Liver (tissue), 9 donors: Measurements from ENCODE around the gene NFATC2. TPM values are rescaled to one million over a fixed set of nuclear protein-coding genes. Genes with fewer than 3 reads are reported as not detected.

Experiments
- DNase-seq: peaks from one replicate; pipeline ENCODE4 v3.0.0-alpha.2; 2017; ENCODE audit warnings: low spot score
- H3K27ac ChIP-seq, 2 donors: one replicate each; pipeline ENCODE4 v1.7.0; 2013; ENCODE audit warnings: inconsistent platforms in 2 of 2, low read length in 2 of 2, control low read depth in 1 of 2, low read depth in 1 of 2, mild to moderate bottlenecking in 1 of 2
- H3K27me3 ChIP-seq, 4 donors: one replicate each; pipeline versions ENCODE4 v1.6.1 to v1.7.0; 2013; ENCODE audit warnings: low read length in 3 of 4, inconsistent platforms in 1 of 4, mild to moderate bottlenecking in 1 of 4, moderate library complexity in 1 of 4; ENCODE audit not compliant: control insufficient read depth in 4 of 4, insufficient read depth in 4 of 4
- H3K36me3 ChIP-seq, 4 donors: one replicate each; pipeline versions ENCODE4 v1.6.1 to v1.7.0; 2013; ENCODE audit warnings: low read length in 3 of 4, mild to moderate bottlenecking in 3 of 4, low read depth in 1 of 4, moderate library complexity in 1 of 4; ENCODE audit not compliant: control insufficient read depth in 4 of 4, insufficient read depth in 3 of 4
- H3K4me1 ChIP-seq, 4 donors: one replicate each; pipeline versions ENCODE4 v1.6.1 to v1.7.0; 2013; ENCODE audit warnings: low read length in 3 of 4, mild to moderate bottlenecking in 3 of 4, moderate library complexity in 1 of 4; ENCODE audit not compliant: control insufficient read depth in 4 of 4, insufficient read depth in 4 of 4
- H3K4me3 ChIP-seq, 3 donors: one replicate each; pipeline versions ENCODE4 v1.6.1 to v1.7.0; 2013; ENCODE audit warnings: low read length in 3 of 3, control low read depth in 1 of 3, low read depth in 1 of 3, mild to moderate bottlenecking in 1 of 3
- H3K9ac ChIP-seq, 2 donors: one replicate each; pipeline ENCODE4 v1.7.0; 2013; ENCODE audit warnings: low read length in 2 of 2, mild to moderate bottlenecking in 2 of 2, moderate library complexity in 2 of 2, control low read depth in 1 of 2, low read depth in 1 of 2
- H3K9me3 ChIP-seq, 4 donors: one replicate each; pipeline versions ENCODE4 v1.6.1 to v1.7.0; 2013; ENCODE audit warnings: low read length in 3 of 4; ENCODE audit not compliant: control insufficient read depth in 4 of 4
- ATF3 ChIP-seq: IDR thresholded peaks from 2 replicates; pipeline ENCODE4 v1.6.1; 2016; ENCODE audit warnings: antibody characterized with exemption
- CTCF ChIP-seq: fragments of 150-350 bp; IDR thresholded peaks from 2 replicates; pipeline ENCODE4 v1.5.1; 2017; ENCODE audit warnings: improper control_type of control experiment, low read depth, low read length; ENCODE audit not compliant: missing input control
- GABPA ChIP-seq, 2 donors: IDR thresholded peaks in 1 of 2; conservative IDR thresholded peaks in 1 of 2; 2 replicates each; pipeline ENCODE4 v1.6.1; 2016; ENCODE audit warnings: antibody characterized with exemption in 2 of 2, mild to moderate bottlenecking in 1 of 2, moderate library complexity in 1 of 2
- HNF4A ChIP-seq, 2 donors: conservative IDR thresholded peaks; 2 replicates each; pipeline ENCODE4 v1.6.1; 2016; ENCODE audit warnings: antibody characterized with exemption in 2 of 2, mild to moderate bottlenecking in 2 of 2
- JUND ChIP-seq, 2 donors: IDR thresholded peaks; 2 replicates each; pipeline ENCODE4 v1.6.1; 2016; ENCODE audit warnings: antibody characterized with exemption in 2 of 2
- REST ChIP-seq: IDR thresholded peaks from 2 replicates; pipeline ENCODE4 v1.6.1; 2016; ENCODE audit warnings: antibody characterized with exemption, mild to moderate bottlenecking
- RXRA ChIP-seq, 2 donors: IDR thresholded peaks; 2 replicates each; pipeline ENCODE4 v1.6.1; 2017 to 2018; ENCODE audit warnings: antibody characterized with exemption in 2 of 2, mild to moderate bottlenecking in 1 of 2
- TAF1 ChIP-seq: conservative IDR thresholded peaks from 2 replicates; pipeline ENCODE4 v1.6.1; 2016; ENCODE audit warnings: antibody characterized with exemption, mild to moderate bottlenecking
- YY1 ChIP-seq: IDR thresholded peaks from 2 replicates; pipeline ENCODE4 v1.6.1; 2016; ENCODE audit warnings: antibody characterized with exemption, mild to moderate bottlenecking
- ZBTB33 ChIP-seq: IDR thresholded peaks from 2 replicates; pipeline ENCODE4 v1.6.1; 2016; ENCODE audit warnings: antibody characterized with exemption
- WGBS: extraction: QIAGEN DNeasy Blood & Tissue Kit; methylation state at CpG from one replicate; pipeline ENCODE4 v1.1.7; 2013; 5-methylcytosine and 5-hydroxymethylcytosine counted together
- polyA plus RNA-seq, 2 donors: library from polyadenylated mRNA; stranded (reverse) in 1 of 2; unstranded in 1 of 2; fragments of 200-250 nt in 1 of 2; fragments of >200 nt in 1 of 2; fragmentation: Nextera tagmentation in 1 of 2; extraction: Ambion mirVana in 1 of 2; gene quantifications; one replicate each; pipeline versions ENCODE4 v1.2.1 to v1.2.3, GENCODE V29; 2013 to 2015
- total RNA-seq, 2 donors: library from RNA; depleted of rRNA; stranded (reverse); fragments of >200 nt; gene quantifications; one replicate each; pipeline ENCODE4 v1.2.3, GENCODE V29; 2014
- donor health status: healthy.
- donor health status: healthy.
- donor health status: healthy.
- donor health status: healthy.
- donor health status: healthy.

The NFATC2 gene
- total and polyA plus RNA-seq, 4 donors, result 1.2 to 6.7 (median 2.6) TPM

GRCh38 chr20:51382111-51382985, 160.2 kb downstream of the NFATC2 start:
- no peak overlapping the region for H3K4me3 ChIP-seq
- H3K27ac ChIP-seq, result no peak overlapping the region
- no peaks in the 10 kb centered on the region for H3K4me1 ChIP-seq
- TF ChIP-seq JUND (IDR thresholded peaks at IDR 0.05), result no peak
- peaks cover 0 to 2% (median 0%) of the 10 kb centered on the region in 4 donors for H3K36me3 ChIP-seq
- H3K27me3 ChIP-seq, result no peaks in the 10 kb centered on the region
- DNase-seq, result no peak
- no peaks in the 10 kb centered on the region for H3K9me3 ChIP-seq
- H3K9ac ChIP-seq, result no peak overlapping the region
- 89% methylated on average over 17 of the region's 17 CpGs for WGBS

- no peak overlapping the region for H3K9ac ChIP-seq
- TF ChIP-seq YY1, result no peak
- TF ChIP-seq JUND (IDR thresholded peaks at IDR 0.05), result no peak
- no peak for TF ChIP-seq GABPA (IDR thresholded peaks at IDR 0.05 in 1 of 2, conservative IDR thresholded peaks at IDR 0.05 in 1 of 2)
- no peak for TF ChIP-seq REST
- no peak for TF ChIP-seq RXRA (IDR thresholded peaks at IDR 0.05)
- TF ChIP-seq ZBTB33, result no peak
- no peak for TF ChIP-seq TAF1
- H3K27me3 ChIP-seq, result no peaks in the 10 kb centered on the region
- H3K27ac ChIP-seq, result no peak overlapping the region
- 88% methylated on average over 12 of the region's 12 CpGs for WGBS
- DNase-seq, result no peak
- no peaks in the 10 kb centered on the region for H3K36me3 ChIP-seq
- H3K9me3 ChIP-seq, result no peaks in the 10 kb centered on the region
- no peaks in the 10 kb centered on the region for H3K4me1 ChIP-seq
- no peak overlapping the region for H3K4me3 ChIP-seq
These were observed 161.0 kb downstream of the NFATC2 start for GRCh38 chr20:51381557-51381956.

- no peak overlapping the region for H3K27ac ChIP-seq
- no peaks in the 10 kb centered on the region for H3K9me3 ChIP-seq
- 89% methylated on average over 13 of the region's 13 CpGs for WGBS
- no peak overlapping the region for H3K9ac ChIP-seq
- H3K4me1 ChIP-seq, result no peaks in the 10 kb centered on the region
- no peaks in the 10 kb centered on the region for H3K27me3 ChIP-seq
- H3K4me3 ChIP-seq, result no peak overlapping the region
- TF ChIP-seq CTCF, result no peak
- TF ChIP-seq TAF1, result no peak
- TF ChIP-seq HNF4A (conservative IDR thresholded peaks at IDR 0.05), result no peak
- no peak for TF ChIP-seq ZBTB33
- TF ChIP-seq ATF3, result no peak
- no peak for DNase-seq
- H3K36me3 ChIP-seq, result no peaks in the 10 kb centered on the region
These were observed 161.8 kb downstream of the NFATC2 start for GRCh38 chr20:51380401-51381385.
